ENCODE results near the gene CTSW. TPM values are rescaled to one million over a fixed set of nuclear protein-coding genes. Genes with fewer than 3 reads are reported as not detected.
"Not testable (repeated sequence)": the region's sequence is repeated elsewhere in the genome, so short reads cannot be mapped to it uniquely, and the experiment has no call there.

Gene CTSW
- total RNA-seq, 4 donors from 2014 or later: 0.67 to 7.6 (median 2.7) TPM

GRCh38 chr11:65843811-65844210, 35.8 kb upstream of the CTSW start:
- H3K9me3 ChIP-seq: no peaks in the 10 kb centered on the region
- DNase-seq: no peak
- no peak overlapping the region for H3K27ac ChIP-seq
- intact Hi-C loops (cut with DNase I): no loop called here
- H3K27me3 ChIP-seq: no peaks in the 10 kb centered on the region
- H3K4me3 ChIP-seq (replicated peaks in 1 of 3): no peak overlapping the region
- no peaks in the 10 kb centered on the region for H3K36me3 ChIP-seq
- 94 to 95% methylated on average over 3 of the region's 3 CpGs for WGBS, 2 donors
- TF ChIP-seq CTCF (IDR thresholded peaks at IDR 0.05): no peak
- TF ChIP-seq POLR2A (IDR thresholded peaks at IDR 0.05): no peak
- no peaks in the 10 kb centered on the region for H3K4me1 ChIP-seq

GRCh38 chr11:65844231-65844872, 35.3 kb upstream of the CTSW start:
- Histone ChIP-seq H3K9me3 (no peaks in the 10 kb centered on the region), H3K27ac (no peak overlapping the region), H3K4me3 (replicated peaks in 1 of 3) (no peak overlapping the region), H3K36me3 (no peaks in the 10 kb centered on the region), H3K27me3 (no peaks in the 10 kb centered on the region), H3K4me1 (no peaks in the 10 kb centered on the region)
- intact Hi-C loops (cut with DNase I): no loop called here
- WGBS, 2 donors: 84 to 87% methylated on average over 10 of the region's 10 CpGs
- TF ChIP-seq CTCF (IDR thresholded peaks at IDR 0.05) (no peak), POLR2A (IDR thresholded peaks at IDR 0.05) (no peak)
- no peak for DNase-seq

GRCh38 chr11:65847746-65848145, 31.9 kb upstream of the CTSW start:
- Histone ChIP-seq H3K4me3 (replicated peaks in 1 of 3) (no peak overlapping the region), H3K4me1 (no peaks in the 10 kb centered on the region), H3K9me3 (no peaks in the 10 kb centered on the region), H3K36me3 (peaks cover 0 to under 1% of the 10 kb centered on the region in 2 donors), H3K27me3 (no peaks in the 10 kb centered on the region), H3K27ac (no peak overlapping the region)
- intact Hi-C loops (cut with DNase I): no loop called here
- no peak for DNase-seq
- no peak for TF ChIP-seq POLR2A (IDR thresholded peaks at IDR 0.05)
- no peak for TF ChIP-seq CTCF (IDR thresholded peaks at IDR 0.05)
- 78 to 87% methylated on average over 3 of the region's 3 CpGs for WGBS, 2 donors

GRCh38 chr11:65848693-65849092, 30.9 kb upstream of the CTSW start:
- H3K27me3 ChIP-seq; H3K4me3 ChIP-seq (replicated peaks in 1 of 3); H3K9me3 ChIP-seq; H3K36me3 ChIP-seq; DNase-seq; intact Hi-C loops (cut with DNase I); H3K27ac ChIP-seq; H3K4me1 ChIP-seq: not testable (repeated sequence)
- 32% methylated on average over 7 of the region's 7 CpGs for WGBS, 2 donors

- H3K36me3 ChIP-seq: peaks cover 15 to 16% of the 10 kb centered on the region in 2 donors
- WGBS, 2 donors: 57 to 68% methylated on average over 4 to 8 of the region's 8 CpGs
- no peaks in the 10 kb centered on the region for H3K4me1 ChIP-seq
- no peaks in the 10 kb centered on the region for H3K9me3 ChIP-seq
- H3K4me3 ChIP-seq (replicated peaks in 1 of 3): no peak overlapping the region
- intact Hi-C loops (cut with DNase I): no loop called here
- DNase-seq: no peak
- no peaks in the 10 kb centered on the region for H3K27me3 ChIP-seq
- TF ChIP-seq POLR2A (IDR thresholded peaks at IDR 0.05): no peak
- no peak for TF ChIP-seq CTCF (IDR thresholded peaks at IDR 0.05)
- no peak overlapping the region for H3K27ac ChIP-seq
These were observed 30.3 kb upstream of the CTSW start for GRCh38 chr11:65849366-65849765.

All from thyroid gland (tissue), 4 donors.